ENCODE data around the gene ASPHD1. TPM values are rescaled to one million over a fixed set of nuclear protein-coding genes. Genes with fewer than 3 reads are reported as not detected.

The ASPHD1 gene
- total and polyA plus RNA-seq, 2 of the 8 experiments (the other 6 are each of a cell fraction or from before 2014, with no cell fraction given) = 14.5 to 18.6 TPM

- WGBS, 2 experiments (ENCODE audit: extremely low coverage in 1 of 2, insufficient coverage in 1 of 2, insufficient read length in 1 of 2, insufficient replicate concordance in 2 of 2, low coverage in 1 of 2, low lambda C conversion rate in 2 of 2, missing lambda C conversion rate in 1 of 2) = 39% methylated on average over 28 of the region's 31 CpGs; no CpG with 5 or more reads in 1 of the 2 experiments
- H4K20me1 ChIP-seq (replicated peaks in 1 of 2; ENCODE audit: control insufficient read depth in 1 of 2, insufficient read depth in 2 of 2, low read length in 2 of 2) = peaks cover 0 to 3% of the 10 kb centered on the region in 2 experiments
- no peak overlapping the region for H4K8ac ChIP-seq (ENCODE audit: extremely low read depth, insufficient read depth, low read length)
- TF ChIP-seq NRF1 (IDR thresholded peaks at IDR 0.05; ENCODE audit: low read depth, low read length) (no peak), SP4 (IDR thresholded peaks at IDR 0.05; ENCODE audit: low read length) (no peak), EZH2 (IDR thresholded peaks at IDR 0.05; ENCODE audit: low read depth, low read length, severe bottlenecking) (no peak), SP2 (IDR thresholded peaks at IDR 0.05; ENCODE audit: low read length) (no peak), GABPA (IDR thresholded peaks at IDR 0.05; ENCODE audit: borderline replicate concordance, insufficient read depth, low read length) (no peak), MAFK (IDR thresholded peaks at IDR 0.05; ENCODE audit: low read depth, low read length) (no peak), NANOG (IDR thresholded peaks at IDR 0.05; ENCODE audit: insufficient read depth, low read depth, low read length, poor library complexity, severe bottlenecking) (no peak), ATF2 (IDR thresholded peaks at IDR 0.05; ENCODE audit: low read length) (no peak), MAX (IDR thresholded peaks at IDR 0.05) (no peak)
Measured at GRCh38 chr16:29900888-29901606, 759 bp downstream of the ASPHD1 start.

More at GRCh38 chr16:29900888-29901606, 759 bp downstream of the ASPHD1 start:
- CTCF ChIA-PET (ENCODE audit: partially characterized antibody) = interaction anchor here (0.6 to 2.8 kb wide), 15 partner anchors 10 to 202 kb away, joined by 3 to 14 read pairs (median 4); partner anchors contain the start of genes CDIPT and TAOK2
- peak overlapping the region; percentile 65 for H4K91ac ChIP-seq (replicated peaks; ENCODE audit: insufficient read length, low read length)
- no peak for FAIRE-seq
- peak overlapping the region; percentile 67; the same call in 1 of the 2 replicates for H3K27ac ChIP-seq (ENCODE audit: low read depth, low read length)
- H3K56ac ChIP-seq (replicated peaks; ENCODE audit: insufficient read length, low read depth, low read length) = no peak overlapping the region
- H2BK120ac ChIP-seq (replicated peaks; ENCODE audit: low read depth, low read length) = no peak overlapping the region
- no peaks in the 10 kb centered on the region for H3K79me2 ChIP-seq (ENCODE audit: control insufficient read depth in 1 of 2, insufficient read depth in 2 of 2, low read length in 2 of 2)
- peak overlapping the region; percentile 59 to 99 (median 90) for H3K4me3 ChIP-seq (ENCODE audit: extremely low read depth in 1 of 4, insufficient read depth in 2 of 4, low read depth in 3 of 4, low read length in 4 of 4)
- peak overlapping the region; percentile 83; the same call in 1 of the 2 replicates for H3K18ac ChIP-seq (ENCODE audit: extremely low read depth, low read length)
- peak in 1 of 2 experiments; percentile 58 for DNase-seq (ENCODE audit: low read depth in 1 of 2, low spot score in 2 of 2)
- peaks cover 0 to 14% (median 3%) of the 10 kb centered on the region in 4 experiments; a peak in 6 of 7 replicates for H3K4me1 ChIP-seq (replicated peaks in 1 of 4; ENCODE audit: control insufficient read depth in 3 of 4, insufficient read depth in 4 of 4, low read length in 3 of 4)
- no peak overlapping the region for H2AK5ac ChIP-seq (ENCODE audit: low read depth, low read length)
- peak overlapping the region; percentile 29 for H3K4ac ChIP-seq (replicated peaks; ENCODE audit: insufficient read length, low read depth, low read length)
- H3K23me2 ChIP-seq (ENCODE audit: low read depth, low read length) = peaks cover 24% of the 10 kb centered on the region
- H3K79me1 ChIP-seq (ENCODE audit: low read depth, low read length) = 0 out of 2 replicates have a peak, but pooled peaks cover 2% of the 10 kb centered on the region
- H2AFZ ChIP-seq (ENCODE audit: low read length) = peak overlapping the region; percentile 23; the same call in 1 of the 2 replicates
- 0 out of 2 replicates have a peak overlapping the region, but pooled peaks have one; percentile 68 for H2BK12ac ChIP-seq (ENCODE audit: low read depth, low read length)
- H3K23ac ChIP-seq (ENCODE audit: insufficient read length) = no peak overlapping the region
- no peaks in the 10 kb centered on the region for H3K27me3 ChIP-seq (replicated peaks in 1 of 4; ENCODE audit: control insufficient read depth in 3 of 4, extremely low read depth in 1 of 4, insufficient read depth in 3 of 4, low read length in 3 of 4)
- peaks cover 0 to 4% (median 0%) of the 10 kb centered on the region in 4 experiments; a peak in 2 of 8 replicates for H3K36me3 ChIP-seq (ENCODE audit: control insufficient read depth in 2 of 4, insufficient read depth in 4 of 4, low read length in 3 of 4)
- H2BK20ac ChIP-seq (ENCODE audit: low read length) = no peak overlapping the region
- H4K5ac ChIP-seq (ENCODE audit: insufficient read length, low read depth, low read length) = peak overlapping the region; percentile 2
- no peaks in the 10 kb centered on the region for H3K9me3 ChIP-seq (ENCODE audit: insufficient read depth in 2 of 2, low read depth in 1 of 2, low read length in 1 of 2)
- no peak overlapping the region for H2BK15ac ChIP-seq (ENCODE audit: low read length)
- peak overlapping the region; percentile 87 to 99 for H3K4me2 ChIP-seq (ENCODE audit: insufficient read depth in 1 of 2, low read depth in 2 of 2, low read length in 2 of 2)
- no peak overlapping the region for H3K14ac ChIP-seq (ENCODE audit: insufficient read length)
- peak overlapping the region; percentile 75; the same call in 1 of the 2 replicates for H2BK5ac ChIP-seq (ENCODE audit: low read depth, low read length)
- peak overlapping the region in 3 of 4 experiments; percentile 29 to 42 (median 39); a peak in 4 of 7 replicates for H3K9ac ChIP-seq (replicated peaks in 1 of 4; ENCODE audit: extremely low read depth in 1 of 4, low read depth in 3 of 4, low read length in 3 of 4)
- POLR2A ChIA-PET (ENCODE audit: partially characterized antibody) = interaction anchor here (0.7 to 5.7 kb wide), 19 partner anchors 9 to 211 kb away, joined by 3 to 52 read pairs (median 4); partner anchors contain the start of genes CDIPT, KCTD13 and PRRT2

Measured in H1 (cell line).